Measurements from ENCODE around the gene TPH2.

Gene TPH2

GRCh38 chr12:71958993-71959578, 20.4 kb downstream of the TPH2 start:
- DNase-seq (ENCODE audit: low read depth): no peak

DNA sequence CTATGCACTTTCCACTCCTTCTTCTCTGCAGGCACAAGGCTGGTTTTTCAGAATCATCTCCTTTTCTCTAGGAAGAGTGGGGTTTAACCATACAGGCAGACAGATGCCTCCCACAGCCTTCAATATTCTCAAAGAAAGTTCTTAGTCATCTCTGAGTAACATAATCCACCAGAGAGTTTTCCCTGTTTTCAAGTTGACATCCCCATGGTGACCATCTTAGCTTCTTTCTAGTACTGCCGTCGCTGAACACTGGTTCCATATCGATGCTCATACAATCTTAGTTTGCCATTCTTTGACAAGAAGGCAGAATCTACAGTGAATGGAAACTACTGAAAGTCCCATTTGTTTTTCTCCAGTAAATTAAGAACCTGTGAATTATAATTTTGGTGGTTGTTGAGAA, 28.6 kb downstream of the TPH2 start:
- DNase-seq (ENCODE audit: low read depth): no peak

DNA sequence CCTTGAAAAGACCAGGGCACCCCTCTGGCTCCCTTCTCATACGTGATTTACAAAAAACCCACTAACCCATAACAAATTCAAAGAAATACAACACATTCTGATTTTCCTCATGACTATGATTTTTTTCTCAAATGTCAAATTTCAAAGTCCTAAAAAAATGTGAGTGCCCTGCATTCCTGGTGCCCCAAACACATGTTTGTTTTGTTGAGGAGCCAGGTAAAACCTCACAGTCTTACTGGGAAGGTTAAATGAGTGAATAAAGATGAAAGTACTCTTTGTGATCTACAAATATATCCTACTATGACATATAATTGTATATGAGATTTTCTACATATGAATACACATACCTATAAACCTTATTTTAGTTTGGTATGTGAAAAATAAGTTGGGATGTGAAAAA, 30.7 kb downstream of the TPH2 start:
- no peak for DNase-seq (ENCODE audit: low read depth)

DNA sequence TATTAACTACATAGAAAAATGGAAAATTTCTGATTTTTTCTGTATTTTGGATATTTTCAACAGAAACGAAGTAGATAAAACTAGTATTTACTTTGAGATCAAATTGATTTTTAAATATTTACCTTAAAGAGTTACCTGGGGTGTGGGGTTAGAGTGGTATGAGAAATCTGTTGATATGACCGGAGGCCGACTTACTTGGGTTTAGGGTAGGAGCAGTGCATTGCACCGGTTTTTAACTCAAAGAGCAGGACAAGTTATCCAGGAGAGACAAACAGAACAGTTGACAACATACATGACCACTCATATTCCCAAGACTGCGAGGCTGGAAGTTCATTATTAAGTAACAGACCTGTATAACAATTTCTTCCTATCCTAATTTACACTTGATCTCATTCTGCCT, 31.4 kb downstream of the TPH2 start:
- DNase-seq (ENCODE audit: low read depth): no peak

GRCh38 chr12:71972441-71973074, 33.9 kb downstream of the TPH2 start:
- DNase-seq (ENCODE audit: low read depth): no peak

DNA sequence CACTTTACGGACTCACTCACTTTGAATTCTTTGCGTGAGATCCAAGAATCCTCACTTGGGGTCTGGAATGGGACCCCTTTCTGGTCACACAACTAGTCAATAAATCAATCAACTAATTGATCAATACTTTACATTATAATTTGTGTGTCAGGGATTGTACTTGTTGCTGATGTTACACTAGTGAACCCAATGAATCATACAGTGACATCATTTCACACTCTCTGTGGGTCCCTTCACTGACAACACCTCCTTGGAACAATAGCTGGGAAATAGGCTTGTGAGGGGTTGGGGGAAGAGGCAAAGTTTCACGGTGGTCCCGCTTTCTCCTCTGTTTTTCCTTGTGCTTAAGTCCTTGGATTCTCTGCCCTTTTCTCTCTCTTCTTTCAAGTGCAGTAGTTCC, 35.0 kb downstream of the TPH2 start:
- DNase-seq (ENCODE audit: low read depth): no peak

DNA sequence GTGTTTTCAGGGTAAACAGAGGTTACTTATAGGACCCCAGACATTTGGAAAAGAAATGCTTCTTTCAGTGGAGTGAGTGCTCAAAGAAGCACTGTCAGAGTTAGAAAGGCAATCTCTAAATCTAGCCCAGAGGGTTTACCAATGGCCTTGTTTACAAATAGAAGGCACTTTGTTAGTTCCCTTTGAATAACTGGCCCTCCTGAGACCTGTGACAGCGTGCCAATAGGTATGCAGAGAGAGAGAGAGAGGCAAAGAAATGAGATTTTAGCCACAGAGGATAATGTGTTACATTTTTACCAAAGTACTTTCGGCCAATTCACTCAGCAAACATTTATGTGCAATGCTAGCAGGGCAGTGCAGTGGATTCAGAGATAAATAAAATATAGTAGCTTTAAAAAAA, 41.9 kb downstream of the TPH2 start:
- DNase-seq (ENCODE audit: low read depth): no peak

DNA sequence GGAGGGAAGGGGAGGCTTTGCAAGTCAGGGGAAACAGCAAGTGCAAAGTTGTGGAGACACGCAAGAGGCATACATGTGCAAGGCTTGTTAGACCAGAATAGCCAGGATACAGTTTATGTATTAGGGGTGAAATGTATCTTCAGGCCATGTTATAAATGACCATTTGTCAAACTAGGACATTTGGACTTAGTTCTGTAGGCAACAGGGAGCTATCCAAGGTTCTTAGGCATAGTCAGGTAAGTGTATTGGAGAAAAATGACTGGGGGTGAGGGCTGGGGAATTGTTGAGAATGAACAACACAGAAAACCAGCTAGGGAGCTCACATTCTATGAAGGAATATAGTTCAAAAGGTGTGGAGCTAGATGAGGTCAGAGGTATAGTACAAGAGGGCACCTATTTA, 42.5 kb downstream of the TPH2 start:
- no peak for DNase-seq (ENCODE audit: low read depth)

- DNase-seq (ENCODE audit: low read depth): no peak
Measured at GRCh38 chr12:71994715-71995114, 56.1 kb downstream of the TPH2 start.

DNA sequence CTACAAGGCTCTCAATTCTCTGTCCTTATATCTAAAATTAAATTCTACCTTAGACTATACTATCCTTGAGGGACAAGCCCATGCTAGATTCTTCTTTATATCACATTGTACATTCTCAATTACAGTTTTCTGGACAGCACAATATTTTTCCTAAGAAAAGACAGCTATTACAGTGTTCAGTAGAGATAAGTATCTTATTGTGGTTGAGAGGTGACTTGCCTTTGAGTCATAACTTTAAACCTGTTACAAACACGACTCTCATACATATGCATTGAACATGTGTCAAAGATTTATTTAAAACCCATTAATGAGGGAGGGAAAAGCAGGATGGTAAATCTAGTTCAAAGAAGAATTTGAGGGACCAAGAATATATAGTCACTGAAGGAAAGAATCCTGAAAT, 61.1 kb downstream of the TPH2 start:
- DNase-seq (ENCODE audit: low read depth): no peak

GRCh38 chr12:72000969-72001648, 62.5 kb downstream of the TPH2 start:
- no peak for DNase-seq (ENCODE audit: low read depth)

- no peak for DNase-seq (ENCODE audit: low read depth)
Measured at GRCh38 chr12:72006766-72007165, 68.1 kb downstream of the TPH2 start.

DNA sequence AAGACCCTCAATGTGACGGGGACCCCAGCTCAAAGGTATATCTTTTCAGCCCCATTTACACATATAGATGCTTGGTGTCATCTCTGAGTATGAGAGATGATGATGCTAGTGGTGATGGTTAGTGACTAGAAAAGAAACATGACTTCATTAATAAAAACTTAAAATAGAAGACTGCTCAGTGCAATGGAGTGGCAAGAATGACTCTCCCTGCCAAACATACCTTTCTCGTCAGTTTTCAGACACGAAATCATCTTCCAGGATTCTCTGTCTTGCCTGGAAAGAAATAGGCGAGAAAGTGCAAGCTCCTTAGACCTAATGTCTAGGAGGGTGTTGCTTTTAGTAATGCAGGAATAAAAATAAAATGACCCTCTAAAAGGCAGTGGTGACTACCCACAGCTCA, 71.7 kb downstream of the TPH2 start:
- DNase-seq (ENCODE audit: low read depth): no peak

GRCh38 chr12:72011374-72011773, 72.7 kb downstream of the TPH2 start:
- no peak for DNase-seq (ENCODE audit: low read depth)

GRCh38 chr12:72012874-72013273, 74.2 kb downstream of the TPH2 start:
- DNase-seq (ENCODE audit: low read depth): no peak

DNA sequence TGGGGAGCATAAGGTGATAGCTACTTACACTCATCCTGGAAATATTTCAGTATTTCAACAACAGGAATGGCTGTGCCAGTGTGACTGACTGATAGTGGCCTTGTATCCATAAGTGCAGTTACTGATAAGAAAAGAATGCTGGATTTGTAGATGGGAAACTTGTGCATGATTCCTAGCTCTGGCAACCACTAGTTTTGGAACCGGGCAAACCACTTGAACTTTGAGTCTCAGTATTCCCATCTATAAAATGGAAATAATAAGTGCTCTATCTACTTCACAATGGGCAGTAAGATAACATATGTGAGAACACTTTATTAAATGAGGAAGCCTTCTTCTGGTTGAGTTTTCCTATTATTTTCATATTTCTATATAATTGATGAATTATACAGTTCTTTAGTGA, 77.2 kb downstream of the TPH2 start:
- DNase-seq (ENCODE audit: low read depth): no peak

DNA sequence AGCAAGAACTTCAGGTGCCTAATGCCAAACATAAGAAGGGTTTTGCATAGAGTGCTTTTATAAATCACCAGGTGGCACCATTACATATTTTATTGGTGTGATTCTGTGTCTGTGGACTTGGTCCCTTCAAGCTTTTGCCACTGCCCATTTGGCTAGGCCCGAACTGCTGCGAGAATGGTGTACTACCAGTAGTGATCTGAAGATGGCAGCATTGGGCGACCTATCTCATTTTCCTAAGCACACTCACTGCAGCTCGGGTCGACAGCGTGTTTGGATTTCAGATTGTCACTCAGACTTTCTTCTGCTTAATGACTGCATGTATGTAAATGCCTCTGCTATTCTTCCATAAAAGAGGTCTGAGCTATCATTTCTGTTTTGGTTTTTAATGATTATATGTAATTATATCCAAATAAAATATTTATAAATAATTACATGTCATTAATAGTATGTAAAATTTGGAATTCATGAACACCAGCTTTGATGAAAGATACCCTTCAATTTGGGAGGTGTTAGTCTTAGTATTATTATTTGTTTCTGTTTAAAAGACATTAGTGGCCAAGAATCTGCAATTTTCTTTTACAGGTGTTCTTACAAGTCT, 78.5 kb downstream of the TPH2 start:
- no peak for DNase-seq (ENCODE audit: low read depth)

GRCh38 chr12:72018036-72018435, 79.4 kb downstream of the TPH2 start:
- DNase-seq (ENCODE audit: low read depth): no peak

DNA sequence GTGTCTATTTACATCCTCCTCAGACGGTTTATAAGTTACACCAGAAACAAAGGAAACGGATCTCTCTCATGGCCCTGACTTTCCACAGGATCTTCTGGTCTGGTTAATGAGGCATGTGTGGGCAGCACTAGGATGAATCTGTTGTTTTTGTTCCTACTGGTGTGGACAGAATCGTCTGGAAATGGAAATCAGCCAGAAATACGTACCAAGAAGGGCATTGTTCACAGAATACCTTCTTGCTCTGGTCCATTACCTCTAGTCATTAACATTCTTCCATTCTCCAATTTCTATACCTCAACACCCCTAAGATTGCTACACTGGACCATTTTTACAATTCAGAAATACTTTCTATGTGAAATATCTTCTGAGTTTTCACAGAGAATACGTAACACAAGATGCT, 86.0 kb downstream of the TPH2 start:
- no peak for DNase-seq (ENCODE audit: low read depth)

- no peak for DNase-seq (ENCODE audit: low read depth)
Measured at GRCh38 chr12:72025524-72025923, 86.9 kb downstream of the TPH2 start.

GRCh38 chr12:72028966-72029365, 90.3 kb downstream of the TPH2 start:
- no peak for DNase-seq (ENCODE audit: low read depth)

DNA sequence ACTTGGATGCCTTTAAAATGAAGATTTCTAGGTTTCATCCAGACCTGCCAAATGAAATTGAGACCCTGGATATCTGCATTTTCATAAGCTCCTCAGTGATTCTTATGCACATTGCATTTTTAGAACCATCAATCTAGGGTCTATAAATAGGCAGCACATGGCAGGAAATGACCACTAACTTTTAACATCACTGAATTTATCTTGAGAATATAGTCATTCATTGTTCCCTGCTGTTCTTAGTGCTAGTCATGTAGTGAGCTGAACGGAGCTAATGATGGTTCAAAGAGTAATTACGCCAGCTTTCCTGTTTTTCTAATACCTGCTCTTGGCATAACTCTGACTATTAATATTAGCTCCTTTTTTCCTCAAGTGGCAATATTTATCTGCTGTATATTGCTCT, 91.6 kb downstream of the TPH2 start:
- DNase-seq (ENCODE audit: low read depth): no peak

DNA sequence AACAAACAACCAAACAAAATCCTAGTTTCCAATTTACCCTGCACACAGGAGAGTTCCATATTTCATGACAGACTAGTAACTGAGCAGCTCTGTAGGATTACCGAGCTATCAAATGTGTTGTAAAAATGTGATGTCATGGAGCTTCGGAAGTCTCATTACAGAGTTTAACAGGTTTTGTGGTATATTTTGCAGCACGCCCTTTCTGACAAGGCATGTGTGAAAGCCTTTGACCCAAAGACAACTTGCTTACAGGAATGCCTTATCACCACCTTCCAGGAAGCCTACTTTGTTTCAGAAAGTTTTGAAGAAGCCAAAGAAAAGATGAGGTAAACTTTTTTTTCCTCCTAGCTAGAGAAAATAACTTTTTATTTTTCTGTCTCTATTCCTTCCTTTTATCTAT, 92.4 kb downstream of the TPH2 start:
- no peak for DNase-seq (ENCODE audit: low read depth)
